GM18519 (cell line): ENCODE data around the gene TBC1D16.

Experiments
- ATAC-seq: cut with Tn5 transposase; IDR thresholded peaks from one replicate; pipeline ENCODE4 v1.9.1; 2021; ENCODE audit warnings: mild to moderate bottlenecking, moderate library complexity; ENCODE audit not compliant: unreplicated experiment, low FRiP score

The TBC1D16 gene

GRCh38 chr17:79942591-79943346 is 92.9 kb downstream of the TBC1D16 start:
- ATAC-seq = no peak

GRCh38 chr17:79942011-79942405 is 93.7 kb downstream of the TBC1D16 start:
- no peak for ATAC-seq

GRCh38 chr17:79941088-79942010 is 94.3 kb downstream of the TBC1D16 start:
- ATAC-seq = no peak

GRCh38 chr17:79940459-79941087 is 95.1 kb downstream of the TBC1D16 start:
- ATAC-seq = no peak

GRCh38 chr17:79939755-79940458 is 95.8 kb downstream of the TBC1D16 start:
- no peak for ATAC-seq

GRCh38 chr17:79939094-79939435 is 96.6 kb downstream of the TBC1D16 start:
- no peak for ATAC-seq

- no peak for ATAC-seq
Measured at GRCh38 chr17:79938336-79939093, 97.2 kb downstream of the TBC1D16 start.

- ATAC-seq = no peak
Measured at GRCh38 chr17:79937391-79938335, 98.0 kb downstream of the TBC1D16 start.

- ATAC-seq = no peak
Measured at GRCh38 chr17:79936641-79937381, 98.9 kb downstream of the TBC1D16 start.

GRCh38 chr17:79936050-79936449 is 99.6 kb downstream of the TBC1D16 start:
- no peak for ATAC-seq

GRCh38 chr17:79935197-79935885 is 100.3 kb downstream of the TBC1D16 start:
- ATAC-seq = no peak

- ATAC-seq = no peak
Measured at GRCh38 chr17:79934653-79934970, 101.1 kb downstream of the TBC1D16 start.

- no peak for ATAC-seq
Measured at GRCh38 chr17:79933863-79934652, 101.6 kb downstream of the TBC1D16 start.

GRCh38 chr17:79932451-79933306 is 103.0 kb downstream of the TBC1D16 start:
- no peak for ATAC-seq

- ATAC-seq = no peak
Measured at GRCh38 chr17:79931817-79932309, 103.8 kb downstream of the TBC1D16 start.
